ENCODE results near the gene ATF4.

DNA sequence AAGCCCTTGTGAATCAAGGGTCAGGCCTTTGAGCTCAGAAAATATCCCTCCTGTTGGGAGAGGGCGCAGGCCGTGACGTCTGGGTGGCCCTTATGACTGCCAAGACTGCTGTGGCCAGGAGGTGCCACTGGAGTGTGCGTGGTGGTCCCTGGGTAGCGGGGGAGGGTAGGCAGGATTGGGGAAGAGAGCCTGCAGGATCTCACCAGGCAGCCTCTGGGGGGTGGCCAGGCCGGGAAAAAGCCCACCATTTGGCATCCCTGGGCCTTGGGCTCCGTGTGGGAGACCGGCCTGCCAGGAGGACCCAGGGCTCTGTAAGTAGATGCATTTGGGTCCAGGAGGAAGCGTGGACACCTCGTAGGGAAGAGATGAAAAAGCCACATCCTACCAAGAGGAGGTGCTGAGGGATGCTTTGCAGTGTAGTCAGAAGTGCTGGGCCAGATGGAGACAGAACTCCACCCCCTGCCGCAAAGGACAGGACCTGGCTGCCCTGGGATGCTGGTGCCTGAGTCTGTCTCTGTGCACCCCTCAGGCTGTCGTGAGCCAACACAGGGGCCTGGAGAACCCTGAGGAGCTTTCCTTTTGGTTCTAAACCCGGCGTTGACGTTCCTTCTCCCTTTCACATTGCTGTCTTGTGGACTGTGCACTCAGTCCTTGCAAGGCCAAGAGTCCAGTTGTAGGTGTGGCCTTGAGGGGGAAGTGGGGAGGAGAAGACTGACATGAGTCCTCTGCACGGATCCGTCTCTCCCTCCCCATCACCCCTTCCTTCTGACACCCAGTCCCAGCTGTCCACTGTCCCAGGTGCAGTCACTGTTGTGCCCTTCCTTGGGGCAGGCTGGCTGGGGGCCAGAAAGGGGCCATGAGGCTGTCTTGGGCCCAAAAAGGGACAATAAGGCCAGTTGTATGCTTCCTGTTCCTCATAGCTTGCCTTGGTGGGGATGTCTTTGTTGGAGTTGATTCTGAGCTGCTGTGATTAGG lies 31.0 kb upstream of the ATF4 start:
- no peak for TF ChIP-seq POLR2A (IDR thresholded peaks at IDR 0.05; ENCODE audit: low read length)
- TF ChIP-seq GATA1 (IDR thresholded peaks at IDR 0.05; ENCODE audit: low read depth, low read length), result no peak

All from erythroblast (primary cell).